Muscle layer of colon (tissue), 2 donors: ENCODE results near the gene SPRR2G.
"Not testable (repeated sequence)": the region's sequence is repeated elsewhere in the genome, so short reads cannot be mapped to it uniquely, and the experiment has no call there.

Experiments used
- H3K27ac ChIP-seq: one replicate; pipeline ENCODE4 v1.7.0; 2013; ENCODE audit warnings: low read depth, mild to moderate bottlenecking, low read length, moderate library complexity
- H3K27me3 ChIP-seq, 2 donors: one replicate each; pipeline ENCODE4 v1.7.0; 2013; ENCODE audit warnings: low read length in 2 of 2, mild to moderate bottlenecking in 2 of 2; ENCODE audit not compliant: insufficient read depth in 2 of 2, control insufficient read depth in 1 of 2
- H3K36me3 ChIP-seq: one replicate; pipeline ENCODE4 v1.7.0; 2013; ENCODE audit warnings: mild to moderate bottlenecking, low read length; ENCODE audit not compliant: insufficient read depth
- H3K4me1 ChIP-seq: one replicate; pipeline ENCODE4 v1.7.0; 2013; ENCODE audit warnings: mild to moderate bottlenecking, low read length; ENCODE audit not compliant: insufficient read depth
- H3K4me3 ChIP-seq, 2 donors: one replicate each; pipeline ENCODE4 v1.7.0; 2013; ENCODE audit warnings: low read length in 2 of 2, low read depth in 1 of 2, mild to moderate bottlenecking in 1 of 2, moderate library complexity in 1 of 2
- H3K9ac ChIP-seq: one replicate; pipeline ENCODE4 v1.7.0; 2013; ENCODE audit warnings: low read length
- H3K9me3 ChIP-seq: one replicate; pipeline ENCODE4 v1.7.0; 2013; ENCODE audit warnings: mild to moderate bottlenecking, low read length
- donor health status: abdominal sarcoma.
- donor health status: Adenocarcinoma of cecum.

The SPRR2G gene

DNA sequence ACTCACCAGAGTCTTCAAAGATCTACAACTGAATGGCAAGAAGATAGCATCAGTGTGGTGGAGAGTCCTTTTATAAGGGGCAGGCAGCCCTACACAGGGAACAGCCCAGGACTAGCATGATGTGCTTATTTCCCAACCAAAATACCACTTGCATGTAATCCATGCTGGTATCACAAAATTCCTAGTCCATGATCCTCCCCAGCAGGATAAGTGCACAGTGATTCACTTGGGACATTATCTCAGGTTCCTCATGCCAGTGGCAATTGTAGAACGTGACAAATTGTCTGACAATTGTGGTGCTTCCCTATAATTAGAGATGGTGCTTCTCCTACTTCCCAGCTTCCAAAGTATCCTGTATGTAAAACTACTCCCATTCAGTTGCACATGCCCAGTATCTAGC is at the start of gene SPRR2G:
Gene SPRR2G, minus strand, starts transcription at position 45 of the 400 bp plus-strand sequence. CDS start 780 bp downstream, outside the sequence.
- no peak within 1 kb of the TSS for H3K27ac ChIP-seq
- H3K4me3 ChIP-seq, result no peak within 1 kb of the TSS

DNA sequence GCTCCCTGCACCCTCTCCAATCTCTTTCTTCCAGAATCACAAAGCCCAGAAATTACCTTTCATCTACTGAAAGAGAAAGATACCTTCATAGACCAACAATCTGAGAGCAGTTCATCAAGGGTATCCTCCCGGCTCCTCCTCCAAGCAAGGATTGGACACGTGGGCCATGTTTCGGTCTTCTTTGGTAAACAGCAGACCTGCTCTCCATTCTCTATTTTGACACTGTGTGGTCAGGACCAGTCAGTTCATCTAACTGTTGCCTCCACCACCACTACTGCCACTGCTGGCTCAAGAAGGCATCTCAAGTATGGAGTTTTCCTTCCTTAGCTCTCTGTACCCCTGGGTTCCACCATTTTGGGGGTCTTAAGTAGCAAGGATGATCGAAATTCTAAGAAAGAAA is 44.5 kb upstream of the SPRR2G start:
- no peaks in the 10 kb centered on the region for H3K9me3 ChIP-seq
- no peaks in the 10 kb centered on the region for H3K27me3 ChIP-seq
- no peaks in the 10 kb centered on the region for H3K36me3 ChIP-seq
- no peak overlapping the region for H3K9ac ChIP-seq
- no peak overlapping the region for H3K4me3 ChIP-seq
- no peaks in the 10 kb centered on the region for H3K4me1 ChIP-seq
- H3K27ac ChIP-seq, result no peak overlapping the region

More for the DNA sequence above, at the start of gene SPRR2G:
- Histone ChIP-seq H3K36me3 (no peaks in the 10 kb centered on the region), H3K4me1 (no peaks in the 10 kb centered on the region), H3K9me3 (no peaks in the 10 kb centered on the region), H3K9ac (no peak within 1 kb of the TSS), H3K27me3 (no peaks in the 10 kb centered on the region)

DNA sequence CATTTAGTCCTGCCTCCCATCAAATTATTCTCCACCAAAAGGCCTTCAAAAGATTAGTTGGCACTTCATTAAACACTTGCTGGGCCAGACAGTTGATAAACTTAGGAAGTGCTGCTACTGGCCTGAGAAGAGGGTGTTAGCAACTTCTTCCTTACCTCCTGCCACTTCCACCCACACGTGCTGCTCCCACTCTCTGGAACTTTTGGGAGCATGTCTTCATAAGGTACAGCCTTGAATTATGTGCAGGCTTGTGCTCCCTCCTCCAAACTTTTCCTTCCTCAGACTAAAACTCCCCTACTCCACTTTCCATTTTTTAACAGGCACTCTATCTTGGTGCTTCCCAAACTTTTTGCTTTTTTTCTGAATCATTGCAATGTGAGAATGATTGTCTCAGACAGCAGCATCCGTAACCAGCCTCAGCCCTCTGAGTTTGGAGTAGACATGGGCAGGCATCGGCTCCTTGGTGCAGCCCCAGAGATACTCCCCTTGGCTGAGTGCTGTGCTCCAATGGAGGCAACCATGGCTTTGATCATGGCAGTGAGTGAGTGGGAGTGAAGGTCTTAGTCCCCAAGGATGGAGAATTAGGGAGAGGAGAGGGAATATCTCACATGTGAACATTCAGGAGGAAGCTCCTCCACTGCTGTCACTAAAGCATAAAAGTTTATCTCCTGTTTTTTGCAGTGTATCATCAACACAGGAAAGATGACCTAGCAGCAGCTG is 43.8 kb upstream of the SPRR2G start:
- no peaks in the 10 kb centered on the region for H3K36me3 ChIP-seq
- no peaks in the 10 kb centered on the region for H3K27me3 ChIP-seq
- H3K9ac ChIP-seq, result no peak overlapping the region
- H3K4me1 ChIP-seq, result no peaks in the 10 kb centered on the region
- H3K27ac ChIP-seq, result no peak overlapping the region
- H3K9me3 ChIP-seq, result no peaks in the 10 kb centered on the region
- no peak overlapping the region for H3K4me3 ChIP-seq

DNA sequence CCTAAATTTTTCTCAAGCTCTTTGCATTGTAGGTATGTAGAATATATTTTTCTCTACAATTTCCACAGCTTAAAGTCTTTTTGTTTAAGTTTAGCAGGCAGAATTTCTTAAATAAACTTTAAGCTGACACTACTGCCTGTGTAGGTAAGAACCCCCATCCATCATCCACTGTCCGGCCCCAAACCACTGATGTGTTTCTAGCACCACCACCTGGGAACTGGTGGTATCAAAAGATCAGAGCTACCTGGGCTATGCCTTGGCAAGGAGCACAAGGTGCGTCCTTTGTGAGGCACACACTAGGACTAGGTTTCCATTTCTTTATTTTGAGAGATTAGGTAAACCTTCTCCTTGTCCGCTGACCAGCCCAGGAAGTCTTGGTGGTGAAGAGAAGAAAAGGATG is 42.0 kb upstream of the SPRR2G start:
- Histone ChIP-seq H3K9me3 (no peaks in the 10 kb centered on the region), H3K4me3 (no peak overlapping the region), H3K4me1 (no peaks in the 10 kb centered on the region), H3K36me3 (no peaks in the 10 kb centered on the region), H3K9ac (no peak overlapping the region), H3K27ac (no peak overlapping the region), H3K27me3 (no peaks in the 10 kb centered on the region)

DNA sequence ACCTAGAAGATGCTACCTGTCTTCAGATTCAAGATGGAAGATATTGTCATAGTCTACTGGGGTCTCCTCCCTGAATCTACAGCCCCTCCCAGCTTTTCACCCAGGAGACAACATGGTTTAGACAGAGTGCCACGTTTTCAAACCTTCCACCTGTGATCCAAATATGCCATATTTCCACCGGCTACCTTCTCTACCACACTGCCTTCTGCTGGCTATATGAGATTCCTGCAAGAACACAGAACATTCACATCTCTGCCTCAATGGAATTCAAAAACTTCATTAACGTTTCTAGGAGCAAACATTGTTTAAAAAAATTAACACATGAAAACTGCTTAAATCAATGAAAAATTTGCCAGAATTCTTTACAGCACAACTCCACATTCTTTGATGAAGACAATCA is 39.7 kb upstream of the SPRR2G start:
- H3K9ac ChIP-seq, result no peak overlapping the region
- H3K4me3 ChIP-seq, result no peak overlapping the region
- no peaks in the 10 kb centered on the region for H3K27me3 ChIP-seq
- H3K27ac ChIP-seq, result no peak overlapping the region
- no peaks in the 10 kb centered on the region for H3K4me1 ChIP-seq
- H3K36me3 ChIP-seq, result no peaks in the 10 kb centered on the region
- H3K9me3 ChIP-seq, result no peaks in the 10 kb centered on the region

DNA sequence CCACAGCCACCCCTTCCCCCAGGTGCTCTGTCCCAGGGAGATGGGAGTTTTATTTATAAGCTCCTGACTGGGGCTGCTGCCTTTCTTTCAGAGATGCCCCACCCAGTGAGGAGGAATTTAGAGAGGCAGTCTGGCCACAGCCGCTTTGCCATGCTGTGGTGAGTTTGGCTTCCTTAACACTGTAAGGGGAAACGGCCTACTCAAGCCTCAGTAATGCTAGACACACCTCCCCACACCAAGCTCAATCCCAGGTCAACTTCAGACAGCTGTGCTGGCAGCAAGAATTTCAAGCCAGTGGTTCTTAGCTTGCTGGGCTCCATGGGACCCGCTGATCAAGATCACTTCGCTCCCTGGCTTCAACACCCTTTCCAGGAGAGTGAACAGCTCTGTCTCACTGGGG is 37.6 kb upstream of the SPRR2G start:
- H3K9me3 ChIP-seq, H3K36me3 ChIP-seq, H3K27ac ChIP-seq, H3K4me1 ChIP-seq, H3K9ac ChIP-seq, H3K27me3 ChIP-seq, H3K4me3 ChIP-seq: not testable (repeated sequence)

DNA sequence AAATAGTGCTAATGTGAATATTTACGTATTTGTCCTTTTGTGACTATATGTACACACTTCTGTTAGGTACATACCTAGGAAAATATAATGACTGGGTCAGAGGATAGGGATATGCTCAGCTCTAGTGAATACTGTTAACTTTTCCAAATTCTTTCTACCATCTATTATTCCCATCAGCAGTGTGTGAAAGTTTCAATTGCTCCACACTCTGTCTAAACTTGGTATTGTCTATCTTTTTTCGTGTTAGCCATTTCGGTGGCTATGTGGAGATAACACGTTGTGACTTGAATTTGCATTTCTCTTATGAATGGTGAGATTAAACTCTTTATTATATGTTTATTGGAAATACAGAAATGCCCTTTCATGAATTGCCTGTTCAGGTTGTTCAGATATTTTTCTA is 29.9 kb upstream of the SPRR2G start:
- no peak overlapping the region for H3K4me3 ChIP-seq
- no peak overlapping the region for H3K27ac ChIP-seq
- no peaks in the 10 kb centered on the region for H3K36me3 ChIP-seq
- no peaks in the 10 kb centered on the region for H3K27me3 ChIP-seq
- H3K4me1 ChIP-seq, result no peaks in the 10 kb centered on the region
- H3K9me3 ChIP-seq, result no peaks in the 10 kb centered on the region
- H3K9ac ChIP-seq, result no peak overlapping the region

DNA sequence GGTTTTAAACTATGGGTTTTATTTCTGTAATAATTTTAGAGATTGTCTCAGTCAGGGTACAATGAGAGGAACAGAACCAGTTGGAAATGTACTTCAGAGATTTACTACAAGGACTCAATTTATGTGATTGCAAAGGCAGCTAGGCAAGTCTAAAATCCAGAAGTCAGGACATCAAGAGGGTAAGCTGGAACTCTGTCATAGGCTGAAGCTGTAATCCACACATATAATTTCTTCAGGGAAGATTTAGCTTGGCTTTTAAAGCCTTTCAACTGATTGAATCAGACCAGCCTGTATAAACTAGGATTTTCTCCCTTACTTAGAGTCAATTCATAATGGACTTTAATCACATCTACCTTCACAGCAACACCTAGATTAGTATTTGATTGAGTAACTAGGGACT is 28.2 kb upstream of the SPRR2G start:
- no peaks in the 10 kb centered on the region for H3K4me1 ChIP-seq
- no peaks in the 10 kb centered on the region for H3K27me3 ChIP-seq
- H3K9ac ChIP-seq, result no peak overlapping the region
- H3K4me3 ChIP-seq, result no peak overlapping the region
- H3K27ac ChIP-seq, result no peak overlapping the region
- H3K9me3 ChIP-seq, result no peaks in the 10 kb centered on the region
- no peaks in the 10 kb centered on the region for H3K36me3 ChIP-seq

DNA sequence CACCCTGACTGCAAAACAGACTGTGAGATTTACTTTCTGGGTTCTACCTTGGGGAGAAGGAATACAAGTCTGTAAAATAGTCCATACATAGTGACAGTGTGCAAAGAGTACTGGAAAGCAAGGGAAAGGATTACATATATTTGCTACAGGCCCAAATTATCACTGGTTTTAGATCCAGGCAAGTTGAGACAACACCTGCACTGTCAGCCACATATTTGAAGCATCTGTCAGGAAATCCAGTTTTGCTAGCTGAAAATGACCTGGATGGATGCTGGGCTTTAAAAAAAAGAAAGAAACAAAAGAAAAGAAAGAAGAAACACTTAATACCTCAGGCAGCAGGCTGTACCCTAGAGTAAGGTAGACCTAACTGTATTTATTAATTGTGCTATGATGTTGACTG is 23.9 kb upstream of the SPRR2G start:
- Histone ChIP-seq H3K4me1 (no peaks in the 10 kb centered on the region), H3K9ac (no peak overlapping the region), H3K9me3 (no peaks in the 10 kb centered on the region), H3K4me3 (no peak overlapping the region), H3K27ac (no peak overlapping the region), H3K27me3 (no peaks in the 10 kb centered on the region), H3K36me3 (no peaks in the 10 kb centered on the region)

DNA sequence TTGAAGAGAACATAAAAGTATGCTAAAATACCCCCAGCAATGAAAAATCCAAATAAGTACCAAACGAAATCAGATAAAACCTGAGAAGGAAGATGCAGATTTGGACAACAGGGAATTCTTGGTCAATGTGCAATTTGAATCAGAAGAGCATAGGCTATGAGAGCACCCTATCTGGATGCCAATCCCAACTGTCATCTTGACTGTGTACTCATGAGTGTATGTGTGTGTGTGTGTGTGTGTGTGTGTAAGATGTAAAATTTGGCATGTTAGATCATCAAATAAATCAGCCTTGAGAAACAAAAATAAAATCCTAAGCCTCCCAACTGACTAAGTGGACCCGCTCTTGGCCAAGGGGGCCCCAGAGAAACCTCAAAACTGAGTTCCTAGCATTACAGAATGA is 18.0 kb upstream of the SPRR2G start:
- Histone ChIP-seq H3K36me3 (no peaks in the 10 kb centered on the region), H3K9ac (no peak overlapping the region), H3K4me1 (no peaks in the 10 kb centered on the region), H3K4me3 (no peak overlapping the region), H3K9me3 (no peaks in the 10 kb centered on the region), H3K27me3 (no peaks in the 10 kb centered on the region), H3K27ac (no peak overlapping the region)

DNA sequence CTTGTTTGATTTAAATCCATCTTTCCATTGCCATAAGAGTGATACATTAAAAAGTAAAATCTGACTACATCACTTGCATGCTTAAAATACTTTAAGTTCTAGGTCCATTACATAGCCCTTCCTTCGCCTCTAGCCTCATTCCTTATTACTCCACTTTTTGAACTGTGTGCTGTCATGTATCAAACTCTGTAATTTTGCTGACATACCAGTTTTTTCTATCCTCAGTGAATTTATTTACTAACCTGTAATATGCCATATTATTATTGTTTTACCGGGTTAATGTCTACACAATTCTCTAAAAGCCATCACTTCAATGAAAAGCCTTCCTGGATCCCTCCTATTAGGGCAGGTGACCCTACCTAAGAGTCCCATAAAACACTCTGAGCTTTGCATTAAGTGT is 4.9 kb upstream of the SPRR2G start:
- no peak overlapping the region for H3K9ac ChIP-seq
- H3K9me3 ChIP-seq, result peaks cover 3% of the 10 kb centered on the region
- no peaks in the 10 kb centered on the region for H3K27me3 ChIP-seq
- H3K4me1 ChIP-seq, result no peaks in the 10 kb centered on the region
- H3K4me3 ChIP-seq, result no peak overlapping the region
- H3K27ac ChIP-seq, result no peak overlapping the region
- H3K36me3 ChIP-seq, result no peaks in the 10 kb centered on the region

DNA sequence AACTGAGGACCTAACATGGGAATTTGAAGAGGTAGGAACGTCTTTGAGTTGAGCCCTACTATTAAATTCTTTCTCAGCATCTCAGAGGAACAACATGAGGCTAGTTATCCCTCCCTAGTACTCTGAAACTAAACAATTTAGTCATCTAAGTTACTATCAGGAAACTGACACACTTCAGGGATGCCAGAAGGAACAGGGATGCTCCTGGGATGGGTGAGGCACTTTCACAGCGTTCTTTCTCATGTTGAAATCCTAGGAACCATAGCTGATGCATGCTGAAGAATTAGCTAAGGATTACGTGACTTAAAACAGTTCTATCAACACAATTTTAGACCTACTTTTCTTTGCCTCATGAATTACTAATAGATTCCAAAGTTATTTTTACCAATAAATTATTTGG is 1.8 kb upstream of the SPRR2G start:
- Histone ChIP-seq H3K4me1 (no peaks in the 10 kb centered on the region), H3K9me3 (no peaks in the 10 kb centered on the region), H3K36me3 (no peaks in the 10 kb centered on the region), H3K27ac (no peak overlapping the region), H3K4me3 (no peak overlapping the region), H3K9ac (no peak overlapping the region), H3K27me3 (no peaks in the 10 kb centered on the region)
